Kidney (tissue), 14 donors: ENCODE results near the gene SHISAL1. TPM values are rescaled to one million over a fixed set of nuclear protein-coding genes. Genes with fewer than 3 reads are reported as not detected.

Experiments used
- DNase-seq, 5 donors: peaks; one replicate each; pipeline ENCODE4 v3.0.0-alpha.2; 2013 to 2020
- FAIRE-seq: peaks from 2 replicates; lab custom pipeline; 2012; peaks lifted over from hg19 to GRCh38; lab: Jason Lieb, UNC
- H3K27ac ChIP-seq, 2 donors: one replicate each; pipeline ENCODE4 v1.7.0; 2013; ENCODE audit warnings: low read depth in 2 of 2, low read length in 2 of 2, inconsistent platforms in 1 of 2
- H3K27me3 ChIP-seq: one replicate; pipeline ENCODE4 v1.7.1; 2013; ENCODE audit warnings: low read length, inconsistent platforms; ENCODE audit not compliant: control insufficient read depth, insufficient read depth
- H3K36me3 ChIP-seq, 3 donors: one replicate each; pipeline versions ENCODE4 v1.7.0 to v1.7.1; 2013; ENCODE audit warnings: low read length in 3 of 3, control low read depth in 1 of 3, inconsistent platforms in 1 of 3; ENCODE audit not compliant: insufficient read depth in 3 of 3, control insufficient read depth in 2 of 3
- H3K4me1 ChIP-seq, 3 donors: one replicate each; pipeline versions ENCODE4 v1.7.0 to v1.7.1; 2013; ENCODE audit warnings: low read length in 3 of 3, inconsistent platforms in 1 of 3, low read depth in 1 of 3; ENCODE audit not compliant: control insufficient read depth in 2 of 3, insufficient read depth in 2 of 3
- H3K4me3 ChIP-seq, 3 donors: one replicate each; pipeline versions ENCODE4 v1.7.0 to v1.8.1; 2013; ENCODE audit warnings: low read length in 3 of 3, control low read depth in 1 of 3, inconsistent platforms in 1 of 3
- H3K9ac ChIP-seq, 3 donors: one replicate each; pipeline versions ENCODE4 v1.7.0 to v1.7.1; 2013; ENCODE audit warnings: low read length in 3 of 3, control low read depth in 1 of 3, inconsistent platforms in 1 of 3
- H3K9me3 ChIP-seq, 3 donors: one replicate each; pipeline versions ENCODE4 v1.7.0 to v1.7.1; 2013; ENCODE audit warnings: low read length in 3 of 3, control low read depth in 1 of 3, inconsistent platforms in 1 of 3; ENCODE audit not compliant: control insufficient read depth in 2 of 3, insufficient read depth in 1 of 3
- intact Hi-C: fragments of 100-400 bp; cut with DNase I; formaldehyde crosslinking; loops from one replicate; pipeline ENCODE4 v1.11.1; 2022
- polyA plus RNA-seq: library from polyadenylated mRNA; stranded (reverse); fragments of 350-450 nt; fragmentation: Illumina TruSeq; extraction: RNeasy Lipid Tissue Mini Kit (QIAGEN cat#74804); gene quantifications from one replicate; pipeline ENCODE4 v1.2.3, GENCODE V29; 2014; ENCODE audit warnings: low read depth, low replicate concordance; ENCODE audit not compliant: insufficient read depth
- total RNA-seq: library from RNA; stranded (reverse); fragmentation: NEBNext Ultra II Directional; extraction: Animal tissue kit (Norgen Biotek cat#: 25700); gene quantifications from one replicate; pipeline ENCODE4 v1.2.1, GENCODE V29; 2021
- TF ChIP-seq, protein P1 (sequence below): IDR thresholded peaks from 3 replicates; pipeline ENCODE4 v1.5.1; 2012; ENCODE audit warnings: mild to moderate bottlenecking, moderate library complexity, borderline replicate concordance; ENCODE audit not compliant: insufficient read depth; ENCODE audit errors: extremely low read depth
- donor health status: control.
- donor health status: control.
- donor health status: control.
- donor health status: control.
- donor health status: control.
- donor health status: DM: yes; HTN: yes; CAD: no.
- donor health status: Normal renal cell carcinoma (clear cell type).

Gene SHISAL1
- total and polyA plus RNA-seq, 2 donors from 2014 or later, result 0.04 to 1.1 TPM

DNA sequence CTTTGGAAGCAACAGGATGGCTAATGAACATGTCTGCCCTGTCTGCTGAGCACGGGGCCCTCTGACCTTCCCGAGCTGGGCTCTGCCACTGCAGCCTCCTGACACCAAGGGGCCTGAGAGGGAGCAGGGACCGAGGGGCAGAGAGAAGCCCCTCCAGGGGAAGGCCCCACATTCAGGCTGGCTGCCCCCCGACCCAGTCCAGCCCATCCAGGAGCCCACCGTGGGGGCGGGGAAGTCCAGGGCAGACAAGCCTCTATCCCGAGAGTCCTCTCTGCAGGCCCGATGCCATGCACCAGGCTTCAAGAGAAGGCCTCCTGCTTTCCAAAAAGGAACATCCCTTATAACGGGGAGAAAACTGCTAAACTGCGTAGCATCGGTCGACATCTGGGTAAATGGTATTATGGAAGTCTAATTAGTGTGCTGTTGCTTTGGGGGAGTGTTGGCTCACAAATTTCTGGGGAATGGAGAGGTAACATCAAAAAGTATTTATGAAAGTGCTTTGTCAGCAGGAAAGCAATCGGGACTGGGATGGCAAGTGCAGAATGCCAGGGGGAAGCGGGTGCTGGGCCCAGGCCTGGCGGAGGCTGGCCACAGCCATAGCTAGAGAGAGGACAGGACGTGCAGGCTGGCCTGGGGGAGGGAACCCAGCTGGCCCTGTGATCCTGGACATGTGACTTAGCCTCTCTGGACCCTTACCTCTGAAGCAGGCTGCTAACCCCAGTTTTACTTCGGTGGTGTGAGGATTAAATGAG, 5.3 kb upstream of the SHISAL1 start:
- no peak for FAIRE-seq
- H3K27ac ChIP-seq, result no peak overlapping the region
- no peaks in the 10 kb centered on the region for H3K27me3 ChIP-seq
- DNase-seq, result peak in 1 of 5 donors; percentile 43
- no peaks in the 10 kb centered on the region for H3K4me1 ChIP-seq
- intact Hi-C loops, result no loop called here
- H3K9ac ChIP-seq, result no peak overlapping the region
- H3K36me3 ChIP-seq, result no peaks in the 10 kb centered on the region
- no peaks in the 10 kb centered on the region for H3K9me3 ChIP-seq
- no peak overlapping the region for H3K4me3 ChIP-seq
- TF ChIP-seq, protein P1, sequence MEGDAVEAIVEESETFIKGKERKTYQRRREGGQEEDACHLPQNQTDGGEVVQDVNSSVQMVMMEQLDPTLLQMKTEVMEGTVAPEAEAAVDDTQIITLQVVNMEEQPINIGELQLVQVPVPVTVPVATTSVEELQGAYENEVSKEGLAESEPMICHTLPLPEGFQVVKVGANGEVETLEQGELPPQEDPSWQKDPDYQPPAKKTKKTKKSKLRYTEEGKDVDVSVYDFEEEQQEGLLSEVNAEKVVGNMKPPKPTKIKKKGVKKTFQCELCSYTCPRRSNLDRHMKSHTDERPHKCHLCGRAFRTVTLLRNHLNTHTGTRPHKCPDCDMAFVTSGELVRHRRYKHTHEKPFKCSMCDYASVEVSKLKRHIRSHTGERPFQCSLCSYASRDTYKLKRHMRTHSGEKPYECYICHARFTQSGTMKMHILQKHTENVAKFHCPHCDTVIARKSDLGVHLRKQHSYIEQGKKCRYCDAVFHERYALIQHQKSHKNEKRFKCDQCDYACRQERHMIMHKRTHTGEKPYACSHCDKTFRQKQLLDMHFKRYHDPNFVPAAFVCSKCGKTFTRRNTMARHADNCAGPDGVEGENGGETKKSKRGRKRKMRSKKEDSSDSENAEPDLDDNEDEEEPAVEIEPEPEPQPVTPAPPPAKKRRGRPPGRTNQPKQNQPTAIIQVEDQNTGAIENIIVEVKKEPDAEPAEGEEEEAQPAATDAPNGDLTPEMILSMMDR, result no peak

DNA sequence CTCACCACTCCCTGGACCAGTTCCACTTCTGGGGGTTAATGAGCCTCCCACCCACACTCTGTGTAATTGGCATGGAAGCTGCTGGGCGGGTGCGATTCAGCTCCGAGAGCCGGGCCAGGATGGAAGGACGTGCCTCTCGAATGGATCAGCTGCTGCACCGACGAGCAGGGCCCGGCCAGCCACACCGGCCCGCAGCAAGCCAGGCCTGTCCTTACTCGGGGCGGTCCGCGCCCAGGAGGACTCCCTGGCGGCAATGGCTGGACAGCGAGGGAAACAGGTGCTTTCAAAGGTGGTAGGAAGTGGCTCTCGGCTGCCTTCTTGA, 4.3 kb upstream of the SHISAL1 start:
- Histone ChIP-seq H3K27me3 (no peaks in the 10 kb centered on the region), H3K4me1 (no peaks in the 10 kb centered on the region), H3K9me3 (no peaks in the 10 kb centered on the region), H3K27ac (no peak overlapping the region), H3K36me3 (no peaks in the 10 kb centered on the region), H3K4me3 (no peak overlapping the region), H3K9ac (no peak overlapping the region)
- FAIRE-seq (no peak), DNase-seq (peak in 1 of 5 donors; percentile 60)
- intact Hi-C loops, result no loop called here
- TF ChIP-seq, protein P1, result no peak

DNA sequence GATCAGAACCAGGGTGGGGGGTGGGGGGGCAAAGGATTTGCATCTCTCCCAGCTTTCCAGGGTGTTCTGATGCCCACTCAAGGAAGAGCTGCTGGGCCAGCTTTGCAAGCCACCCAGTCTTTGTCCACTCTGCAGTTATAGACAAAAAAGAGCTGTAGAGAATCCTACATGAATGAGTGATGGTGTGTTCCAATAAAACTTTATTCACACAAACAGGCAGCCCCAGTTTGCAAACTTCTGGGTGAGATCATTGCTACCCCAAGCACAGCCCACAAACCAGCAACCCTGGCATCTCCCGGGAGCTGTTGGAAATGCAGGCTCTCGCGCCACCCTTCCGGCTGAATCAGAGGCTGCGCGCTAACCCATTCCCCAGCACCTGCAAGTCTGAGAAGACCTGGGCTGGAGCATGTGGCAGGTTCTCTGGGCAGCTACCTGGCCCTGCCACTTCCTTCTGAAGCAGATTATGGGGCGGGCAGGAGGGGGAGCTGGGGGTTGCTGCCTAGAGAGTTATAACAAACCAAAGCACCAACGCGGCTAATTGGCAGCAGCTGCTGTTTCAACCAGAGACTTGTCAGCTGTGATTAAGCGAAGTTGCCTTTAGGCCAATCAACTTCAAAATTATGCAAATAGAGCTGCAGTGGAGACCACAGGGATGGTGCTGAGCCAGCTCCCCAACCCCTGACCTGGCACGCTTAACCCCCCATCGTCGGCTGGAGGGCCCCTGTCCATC, 3.8 kb upstream of the SHISAL1 start:
- Histone ChIP-seq H3K4me1 (no peaks in the 10 kb centered on the region), H3K27ac (no peak overlapping the region), H3K9ac (no peak overlapping the region), H3K36me3 (no peaks in the 10 kb centered on the region), H3K9me3 (no peaks in the 10 kb centered on the region), H3K4me3 (no peak overlapping the region), H3K27me3 (no peaks in the 10 kb centered on the region)
- TF ChIP-seq, protein P1, result no peak
- intact Hi-C loops, result no loop called here
- DNase-seq (peak in 1 of 5 donors; percentile 29), FAIRE-seq (no peak)
